Measurements from ENCODE around the gene OBSCN. TPM values are rescaled to one million over a fixed set of nuclear protein-coding genes. Genes with fewer than 3 reads are reported as not detected.

The OBSCN gene
- total and polyA plus RNA-seq, 2 of the 13 experiments (the other 11 are each of a cell fraction or from before 2014, with no cell fraction given): 0.20 TPM

GRCh38 chr1:228283043-228283371 is 75.2 kb downstream of the OBSCN start:
- no peak for TF ChIP-seq KDM3A (CRISPR knock-in tag; IDR thresholded peaks at IDR 0.05; ENCODE audit: low read depth)
- no peak for TF ChIP-seq NR2F6 (IDR thresholded peaks at IDR 0.05)
- TF ChIP-seq NR2F6 (CRISPR knock-in tag; IDR thresholded peaks at IDR 0.05): no peak
- no peak for TF ChIP-seq MEF2D (CRISPR knock-in tag; IDR thresholded peaks at IDR 0.05)
- TF ChIP-seq MTF2 (CRISPR knock-in tag; IDR thresholded peaks at IDR 0.05; ENCODE audit: borderline replicate concordance): no peak
- no peak for TF ChIP-seq TGIF2 (CRISPR knock-in tag; IDR thresholded peaks at IDR 0.05)
- no peak for TF ChIP-seq ZNF20 (CRISPR knock-in tag; IDR thresholded peaks at IDR 0.05)
- TF ChIP-seq POLR2AphosphoS5 (IDR thresholded peaks at IDR 0.05; ENCODE audit: low read depth, low read length): no peak
- no peak for TF ChIP-seq TMF1 (CRISPR knock-in tag; IDR thresholded peaks at IDR 0.05; ENCODE audit: low read depth)
- no peak for TF ChIP-seq ATF1 (CRISPR knock-in tag; IDR thresholded peaks at IDR 0.05)
- no peak for TF ChIP-seq ZNF768 (CRISPR knock-in tag; IDR thresholded peaks at IDR 0.05)
- no peak for TF ChIP-seq HMGXB3 (CRISPR knock-in tag; IDR thresholded peaks at IDR 0.05; ENCODE audit: borderline replicate concordance)
- TF ChIP-seq PTBP1 (IDR thresholded peaks at IDR 0.05; ENCODE audit: low read depth, low read length, poor library complexity, severe bottlenecking): no peak
- TF ChIP-seq FLYWCH1 (CRISPR knock-in tag; IDR thresholded peaks at IDR 0.05): no peak
- no peak for TF ChIP-seq ZNF780A (CRISPR knock-in tag; IDR thresholded peaks at IDR 0.05)
- TF ChIP-seq SRF (IDR thresholded peaks at IDR 0.05; ENCODE audit: low read depth, low read length): no peak
- TF ChIP-seq GABPB1 (CRISPR knock-in tag; IDR thresholded peaks at IDR 0.05): no peak
- no peak for TF ChIP-seq CENPT (CRISPR knock-in tag; IDR thresholded peaks at IDR 0.05; ENCODE audit: low read depth)
- no peak for TF ChIP-seq ZNF383 (CRISPR knock-in tag; IDR thresholded peaks at IDR 0.05; ENCODE audit: borderline replicate concordance)
- Histone ChIP-seq H4K20me1 (ENCODE audit: insufficient read depth, low read length) (no peaks in the 10 kb centered on the region), H3K27me3 (ENCODE audit: control insufficient read depth in 1 of 2, insufficient read depth in 2 of 2, low read length in 2 of 2) (peaks cover 6 to 48% of the 10 kb centered on the region in 2 experiments), H3K79me2 (ENCODE audit: insufficient read depth, low read length) (no peaks in the 10 kb centered on the region), H3K4me1 (ENCODE audit: insufficient read depth, low read length) (peaks cover 11% of the 10 kb centered on the region; the same call in 1 of the 2 replicates), H3K9me3 (ENCODE audit: low read length) (no peaks in the 10 kb centered on the region), H2AFZ (ENCODE audit: low read length) (no peak overlapping the region), H3K36me3 (replicated peaks in 1 of 2; ENCODE audit: control insufficient read depth in 1 of 2, insufficient read depth in 2 of 2, low read length in 2 of 2) (no peaks in the 10 kb centered on the region), H3K9ac (ENCODE audit: insufficient read depth, low read depth, low read length) (no peak overlapping the region), H3K4me2 (ENCODE audit: low read depth, low read length) (no peak overlapping the region), H3K27ac (ENCODE audit: extremely low read length, insufficient read depth, low read length) (no peak overlapping the region), H3K4me3 (replicated peaks in 1 of 3; ENCODE audit: insufficient read depth in 1 of 3, low read depth in 2 of 3, low read length in 3 of 3) (no peak overlapping the region)
- no peak for ATAC-seq
- in situ Hi-C loops (cut with HindIII; ENCODE audit: extremely low pct_ligation_motif_present, low pct_unique_long_range_greater_than_20kb): no loop called here
- no peak for FAIRE-seq
- POLR2A ChIA-PET: no interaction called here
- CTCF ChIA-PET (ENCODE audit: low intra/inter-chr PET ratio, low total read pairs): no interaction called here
- no CpG with 5 or more reads among the region's 22 CpGs for WGBS (ENCODE audit: low lambda C conversion rate)
- intact Hi-C loops (cut with micrococcal nuclease; ENCODE audit: unreplicated experiment): no loop called here
- DNase-seq (ENCODE audit: low spot score): no peak
- BruUV-seq (replicated peaks): no TSS peak
